Stimulated activated CD8-positive, alpha-beta memory T cell treated with anti-CD3 and anti-CD28 coated beads, Interleukin-4, amount 100 ng/mL, for 1 hour (primary cell): ENCODE data around the gene RIC1.

Experiments
- DNase-seq, 2 donors: peaks; one replicate each; pipeline ENCODE4 v3.0.0-alpha.2; 2020; ENCODE audit warnings: low read depth in 2 of 2, low spot score in 1 of 2

RIC1 gene

GRCh38 chr9:5819174-5819573 is 190.3 kb downstream of the RIC1 start:
- DNase-seq: no peak

DNA sequence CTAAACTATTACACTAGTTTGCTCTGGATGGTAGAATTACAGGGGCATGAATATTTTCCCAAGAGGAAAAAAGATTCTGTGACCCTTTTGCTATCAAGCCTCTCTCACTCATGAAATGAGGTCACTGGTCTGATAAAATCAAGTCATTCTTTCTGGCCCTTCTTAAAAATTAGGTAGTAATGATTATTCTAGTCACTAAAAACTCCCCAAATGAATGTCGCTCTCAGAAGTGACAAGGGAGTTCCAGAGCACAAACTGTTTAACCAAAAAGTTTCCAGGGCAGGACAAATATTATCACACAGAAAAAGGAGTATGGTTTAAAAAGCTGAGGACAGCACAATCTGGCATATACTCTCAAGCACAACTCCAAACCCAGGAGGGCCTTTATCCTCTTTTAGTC is 191.5 kb downstream of the RIC1 start:
- DNase-seq: no peak

DNA sequence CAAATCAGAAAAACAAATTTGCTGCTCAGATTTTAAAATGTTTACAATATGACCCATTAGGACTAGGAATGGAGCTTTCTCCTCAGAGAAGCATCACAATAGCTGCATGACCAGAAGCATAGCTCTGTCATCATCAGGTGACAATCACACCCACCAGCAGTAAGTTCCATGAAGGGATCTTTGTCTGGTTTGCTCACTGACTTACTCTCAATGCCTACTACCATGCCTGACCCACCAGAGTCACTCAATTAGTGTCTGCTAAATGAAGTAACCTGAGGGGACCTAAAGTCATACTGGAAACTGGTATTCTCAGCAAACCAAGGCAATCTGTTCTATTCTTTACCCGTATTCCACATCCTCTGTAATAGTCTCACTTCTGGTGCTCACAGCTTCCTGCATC is 196.3 kb downstream of the RIC1 start:
- DNase-seq: no peak
